GM12878 (cell line): ENCODE data around the gene SHFL.

Experiments used
- EZH2 ChIP-seq: IDR thresholded peaks from 2 replicates; pipeline ENCODE4 v1.6.1; 2012; ENCODE audit warnings: low read depth, mild to moderate bottlenecking, control low read depth, inconsistent platforms, low read length, borderline replicate concordance; ENCODE audit not compliant: control insufficient read depth
- KAT2A ChIP-seq: conservative IDR thresholded peaks from 2 replicates; pipeline ENCODE4 v1.6.1; 2011; ENCODE audit warnings: low read depth, low read length; ENCODE audit not compliant: control insufficient read depth
- KDM1A ChIP-seq: fragments of 200-600 bp; sonication (generic); IDR thresholded peaks from 2 replicates; pipeline ENCODE4 v1.6.1; 2016; ENCODE audit warnings: borderline replicate concordance
- RB1 ChIP-seq: fragments of 450-650 bp; formaldehyde crosslinking; IDR thresholded peaks from 2 replicates; pipeline ENCODE4 v1.6.1; 2017; ENCODE audit warnings: mild to moderate bottlenecking, borderline replicate concordance
- SIN3A ChIP-seq: IDR thresholded peaks from 2 replicates; pipeline ENCODE4 v1.6.1; 2012; ENCODE audit warnings: low read depth, low read length, improper control_type of control experiment
- ZNF24 ChIP-seq: fragments of 450-650 bp; IDR thresholded peaks from 2 replicates; pipeline ENCODE4 v1.6.1; 2017; ENCODE audit warnings: antibody characterized with exemption, mild to moderate bottlenecking
- ZNF384 ChIP-seq: IDR thresholded peaks from 2 replicates; pipeline ENCODE4 v1.6.1; 2012; ENCODE audit warnings: low read depth, mild to moderate bottlenecking, low read length, improper control_type of control experiment, borderline replicate concordance
- TF ChIP-seq, protein P1 (sequence below), 3 experiments: IDR thresholded peaks in 2 of 3; conservative IDR thresholded peaks in 1 of 3; 2 replicates each; pipeline ENCODE4 v1.5.1; 2011; ENCODE audit warnings: low read depth in 3 of 3, low read length in 3 of 3, mild to moderate bottlenecking in 3 of 3, control low read depth in 2 of 3, moderate library complexity in 2 of 3, inconsistent platforms in 1 of 3, mixed read lengths in 1 of 3; ENCODE audit not compliant: control insufficient read depth in 2 of 3, insufficient read depth in 1 of 3; ENCODE audit errors: extremely low read depth in 1 of 3
- TF ChIP-seq, protein P2 (sequence below): fragments of 450-650 bp; IDR thresholded peaks from 2 replicates; pipeline ENCODE4 v1.6.1; 2016; ENCODE audit warnings: mild to moderate bottlenecking
- TF ChIP-seq, protein P3 (sequence below): fragments of 450-650 bp; conservative IDR thresholded peaks from 2 replicates; pipeline ENCODE4 v1.6.1; 2017; ENCODE audit warnings: mild to moderate bottlenecking, moderate library complexity
- TF ChIP-seq, protein P4 (sequence below): IDR thresholded peaks from 2 replicates; pipeline ENCODE4 v1.6.1; 2012; ENCODE audit warnings: low read depth, low read length, improper control_type of control experiment
- TF ChIP-seq, protein P5 (sequence below): IDR thresholded peaks from 2 replicates; pipeline ENCODE4 v1.6.1; 2012; ENCODE audit warnings: low read length, inconsistent platforms

DNA sequence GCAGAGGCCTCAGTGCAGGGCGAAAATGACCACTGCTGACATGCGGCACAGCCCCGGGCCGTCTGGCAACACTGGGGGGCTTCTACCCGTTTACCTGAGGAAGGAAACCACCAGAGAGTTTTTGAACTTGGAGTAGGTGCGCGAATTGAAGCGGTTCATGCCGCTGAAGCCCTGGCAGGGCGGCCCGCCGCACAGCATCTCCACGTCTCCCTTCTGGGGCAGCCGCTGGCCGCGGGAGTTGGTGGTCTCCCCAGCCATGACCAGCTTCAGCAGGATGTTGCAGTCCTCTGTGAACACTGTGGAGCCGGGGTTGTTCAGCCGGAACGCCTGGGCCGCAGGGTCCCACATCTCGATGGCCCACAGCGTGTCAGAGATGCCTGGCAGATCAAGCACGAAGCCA lies 53.8 kb downstream of the SHFL start:
- TF ChIP-seq RB1 (no peak), EZH2 (no peak), SIN3A (no peak), KDM1A (no peak), ZNF384 (no peak), KAT2A (no peak), ZNF24 (no peak)
- TF ChIP-seq, protein P1, sequence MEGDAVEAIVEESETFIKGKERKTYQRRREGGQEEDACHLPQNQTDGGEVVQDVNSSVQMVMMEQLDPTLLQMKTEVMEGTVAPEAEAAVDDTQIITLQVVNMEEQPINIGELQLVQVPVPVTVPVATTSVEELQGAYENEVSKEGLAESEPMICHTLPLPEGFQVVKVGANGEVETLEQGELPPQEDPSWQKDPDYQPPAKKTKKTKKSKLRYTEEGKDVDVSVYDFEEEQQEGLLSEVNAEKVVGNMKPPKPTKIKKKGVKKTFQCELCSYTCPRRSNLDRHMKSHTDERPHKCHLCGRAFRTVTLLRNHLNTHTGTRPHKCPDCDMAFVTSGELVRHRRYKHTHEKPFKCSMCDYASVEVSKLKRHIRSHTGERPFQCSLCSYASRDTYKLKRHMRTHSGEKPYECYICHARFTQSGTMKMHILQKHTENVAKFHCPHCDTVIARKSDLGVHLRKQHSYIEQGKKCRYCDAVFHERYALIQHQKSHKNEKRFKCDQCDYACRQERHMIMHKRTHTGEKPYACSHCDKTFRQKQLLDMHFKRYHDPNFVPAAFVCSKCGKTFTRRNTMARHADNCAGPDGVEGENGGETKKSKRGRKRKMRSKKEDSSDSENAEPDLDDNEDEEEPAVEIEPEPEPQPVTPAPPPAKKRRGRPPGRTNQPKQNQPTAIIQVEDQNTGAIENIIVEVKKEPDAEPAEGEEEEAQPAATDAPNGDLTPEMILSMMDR (IDR thresholded peaks at IDR 0.05 in 2 of 3, conservative IDR thresholded peaks at IDR 0.05 in 1 of 3; ENCODE audit: control insufficient read depth in 2 of 3, extremely low read depth in 1 of 3, insufficient read depth in 1 of 3, low read depth in 3 of 3, low read length in 3 of 3), result no peak
- TF ChIP-seq, protein P2, sequence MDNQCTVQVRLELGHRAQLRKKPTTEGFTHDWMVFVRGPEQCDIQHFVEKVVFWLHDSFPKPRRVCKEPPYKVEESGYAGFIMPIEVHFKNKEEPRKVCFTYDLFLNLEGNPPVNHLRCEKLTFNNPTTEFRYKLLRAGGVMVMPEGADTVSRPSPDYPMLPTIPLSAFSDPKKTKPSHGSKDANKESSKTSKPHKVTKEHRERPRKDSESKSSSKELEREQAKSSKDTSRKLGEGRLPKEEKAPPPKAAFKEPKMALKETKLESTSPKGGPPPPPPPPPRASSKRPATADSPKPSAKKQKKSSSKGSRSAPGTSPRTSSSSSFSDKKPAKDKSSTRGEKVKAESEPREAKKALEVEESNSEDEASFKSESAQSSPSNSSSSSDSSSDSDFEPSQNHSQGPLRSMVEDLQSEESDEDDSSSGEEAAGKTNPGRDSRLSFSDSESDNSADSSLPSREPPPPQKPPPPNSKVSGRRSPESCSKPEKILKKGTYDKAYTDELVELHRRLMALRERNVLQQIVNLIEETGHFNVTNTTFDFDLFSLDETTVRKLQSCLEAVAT, result no peak
- TF ChIP-seq, protein P3, sequence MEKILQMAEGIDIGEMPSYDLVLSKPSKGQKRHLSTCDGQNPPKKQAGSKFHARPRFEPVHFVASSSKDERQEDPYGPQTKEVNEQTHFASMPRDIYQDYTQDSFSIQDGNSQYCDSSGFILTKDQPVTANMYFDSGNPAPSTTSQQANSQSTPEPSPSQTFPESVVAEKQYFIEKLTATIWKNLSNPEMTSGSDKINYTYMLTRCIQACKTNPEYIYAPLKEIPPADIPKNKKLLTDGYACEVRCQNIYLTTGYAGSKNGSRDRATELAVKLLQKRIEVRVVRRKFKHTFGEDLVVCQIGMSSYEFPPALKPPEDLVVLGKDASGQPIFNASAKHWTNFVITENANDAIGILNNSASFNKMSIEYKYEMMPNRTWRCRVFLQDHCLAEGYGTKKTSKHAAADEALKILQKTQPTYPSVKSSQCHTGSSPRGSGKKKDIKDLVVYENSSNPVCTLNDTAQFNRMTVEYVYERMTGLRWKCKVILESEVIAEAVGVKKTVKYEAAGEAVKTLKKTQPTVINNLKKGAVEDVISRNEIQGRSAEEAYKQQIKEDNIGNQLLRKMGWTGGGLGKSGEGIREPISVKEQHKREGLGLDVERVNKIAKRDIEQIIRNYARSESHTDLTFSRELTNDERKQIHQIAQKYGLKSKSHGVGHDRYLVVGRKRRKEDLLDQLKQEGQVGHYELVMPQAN, result no peak
- TF ChIP-seq, protein P4, sequence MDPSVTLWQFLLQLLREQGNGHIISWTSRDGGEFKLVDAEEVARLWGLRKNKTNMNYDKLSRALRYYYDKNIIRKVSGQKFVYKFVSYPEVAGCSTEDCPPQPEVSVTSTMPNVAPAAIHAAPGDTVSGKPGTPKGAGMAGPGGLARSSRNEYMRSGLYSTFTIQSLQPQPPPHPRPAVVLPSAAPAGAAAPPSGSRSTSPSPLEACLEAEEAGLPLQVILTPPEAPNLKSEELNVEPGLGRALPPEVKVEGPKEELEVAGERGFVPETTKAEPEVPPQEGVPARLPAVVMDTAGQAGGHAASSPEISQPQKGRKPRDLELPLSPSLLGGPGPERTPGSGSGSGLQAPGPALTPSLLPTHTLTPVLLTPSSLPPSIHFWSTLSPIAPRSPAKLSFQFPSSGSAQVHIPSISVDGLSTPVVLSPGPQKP, result no peak
- TF ChIP-seq, protein P5, sequence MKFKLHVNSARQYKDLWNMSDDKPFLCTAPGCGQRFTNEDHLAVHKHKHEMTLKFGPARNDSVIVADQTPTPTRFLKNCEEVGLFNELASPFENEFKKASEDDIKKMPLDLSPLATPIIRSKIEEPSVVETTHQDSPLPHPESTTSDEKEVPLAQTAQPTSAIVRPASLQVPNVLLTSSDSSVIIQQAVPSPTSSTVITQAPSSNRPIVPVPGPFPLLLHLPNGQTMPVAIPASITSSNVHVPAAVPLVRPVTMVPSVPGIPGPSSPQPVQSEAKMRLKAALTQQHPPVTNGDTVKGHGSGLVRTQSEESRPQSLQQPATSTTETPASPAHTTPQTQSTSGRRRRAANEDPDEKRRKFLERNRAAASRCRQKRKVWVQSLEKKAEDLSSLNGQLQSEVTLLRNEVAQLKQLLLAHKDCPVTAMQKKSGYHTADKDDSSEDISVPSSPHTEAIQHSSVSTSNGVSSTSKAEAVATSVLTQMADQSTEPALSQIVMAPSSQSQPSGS, result no peak
